ENCODE results near the gene EGFLAM. TPM values are rescaled to one million over a fixed set of nuclear protein-coding genes. Genes with fewer than 3 reads are reported as not detected.
"Not testable (repeated sequence)": the region's sequence is repeated elsewhere in the genome, so short reads cannot be mapped to it uniquely, and the experiment has no call there.

The EGFLAM gene
- total RNA-seq, 5 donors from 2014 or later (not counting 1 experiment from before 2014, with no cell fraction given): not detected

DNA sequence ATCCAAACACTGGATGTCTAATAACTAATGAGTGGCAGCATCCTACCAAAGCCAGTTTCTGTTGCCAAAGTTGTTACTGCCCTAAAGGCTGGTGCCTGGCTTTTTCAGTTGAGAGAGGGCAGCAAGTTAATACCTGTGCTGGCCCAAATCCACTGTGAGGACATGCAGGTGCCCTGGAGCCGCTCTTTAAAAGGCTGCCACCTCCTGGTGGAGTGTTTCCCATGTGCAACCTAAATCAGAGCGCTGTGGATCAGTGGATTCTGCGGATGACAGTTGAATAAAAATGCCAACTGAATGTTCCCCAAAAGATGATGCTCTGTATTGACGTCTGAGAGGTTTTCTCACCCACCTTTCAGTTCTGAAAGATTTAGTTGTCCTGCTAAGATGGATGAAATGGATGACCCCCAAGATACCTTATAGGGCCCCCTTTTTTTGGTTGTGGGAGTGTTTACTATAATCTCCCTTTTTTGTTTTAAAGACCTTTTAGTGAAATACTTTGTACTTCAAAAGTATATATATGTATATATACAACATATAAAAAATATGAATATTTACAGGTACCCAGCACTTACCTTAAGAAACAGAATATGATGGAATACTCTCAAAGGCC, 146.4 kb downstream of the EGFLAM start:
- Mint-ChIP-seq H3K4me1 (peaks cover 0 to 2% (median 0%) of the 10 kb centered on the region in 3 donors), H3K4me3 (no peak overlapping the region), H3K27ac (no peak overlapping the region), H3K27me3 (peaks cover 36 to 41% of the 10 kb centered on the region in 2 donors), H3K36me3 (no peaks in the 10 kb centered on the region), H3K9me3 (no peaks in the 10 kb centered on the region)
- Histone ChIP-seq H3K9me3 (no peaks in the 10 kb centered on the region), H3K36me3 (ENCODE audit: control insufficient read depth in 2 of 2, extremely low read depth in 1 of 2, insufficient read depth in 1 of 2, low read length in 1 of 2) (no peaks in the 10 kb centered on the region), H3K4me3 (ENCODE audit: control insufficient read depth in 1 of 2, extremely low read depth in 1 of 2, low read length in 1 of 2) (no peak overlapping the region), H3K4me1 (ENCODE audit: control insufficient read depth in 1 of 2, extremely low read depth in 1 of 2, insufficient read depth in 2 of 2, low read length in 2 of 2) (no peaks in the 10 kb centered on the region), H3K27me3 (replicated peaks in 1 of 2; ENCODE audit: control insufficient read depth in 2 of 2, extremely low read depth in 1 of 2, insufficient read depth in 2 of 2, low read length in 1 of 2) (peaks cover 0 to 10% of the 10 kb centered on the region in 2 experiments), H3K27ac (ENCODE audit: low read length) (no peak overlapping the region)
- POLR2A ChIA-PET: no interaction called here
- DNase-seq: peak in 3 of 35 experiments; percentile 4 to 14 (median 8)
- CTCF ChIA-PET: no interaction called here
- no peak for ATAC-seq (replicated peaks in 1 of 4)
- 47% methylated on average over 2 of the region's 4 CpGs for WGBS (ENCODE audit: insufficient coverage)

DNA sequence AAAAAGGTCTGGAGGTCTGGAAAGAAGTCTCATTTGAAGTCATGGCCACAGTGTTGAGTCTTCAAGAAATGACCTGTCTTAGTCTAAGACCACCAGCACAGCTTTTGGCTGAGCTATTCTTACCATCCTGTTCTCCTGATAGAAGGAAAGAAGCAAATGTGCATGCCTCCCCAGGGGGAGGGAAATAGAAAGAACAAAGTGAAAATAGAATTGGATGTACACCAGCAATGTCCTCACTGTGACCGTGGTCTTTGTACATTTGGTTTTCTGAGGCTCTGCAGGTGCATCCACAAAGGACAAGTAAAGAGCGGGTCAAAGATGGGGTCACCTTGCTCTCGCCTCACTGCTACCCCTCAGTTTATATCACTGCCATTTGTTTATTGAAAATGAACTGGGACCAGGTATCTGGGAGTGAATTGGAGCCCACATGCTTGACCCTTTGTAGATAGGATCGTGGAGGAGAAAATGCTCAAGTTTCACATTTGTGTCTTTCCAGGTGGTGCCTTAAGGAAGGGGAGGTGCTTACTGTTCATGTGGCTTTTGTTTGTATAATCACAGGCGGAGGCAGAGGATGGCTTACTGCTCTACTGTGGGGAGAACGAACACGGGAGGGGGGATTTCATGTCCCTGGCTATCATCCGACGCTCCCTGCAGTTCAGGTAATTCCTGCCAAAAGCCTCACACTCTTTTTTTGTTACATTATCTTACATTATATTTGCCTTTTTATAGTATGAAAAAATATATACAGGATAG, 150.3 kb downstream of the EGFLAM start:
- H3K9me3 ChIP-seq: no peaks in the 10 kb centered on the region
- Mint-ChIP-seq H3K36me3 (no peaks in the 10 kb centered on the region), H3K4me3 (no peak overlapping the region), H3K9me3 (no peaks in the 10 kb centered on the region), H3K4me1 (peaks cover 0 to 2% (median 0%) of the 10 kb centered on the region in 3 donors), H3K27ac (no peak overlapping the region), H3K27me3 (peaks cover 18 to 24% of the 10 kb centered on the region in 2 donors)
- H3K27me3 ChIP-seq (replicated peaks in 1 of 2; ENCODE audit: control insufficient read depth in 2 of 2, extremely low read depth in 1 of 2, insufficient read depth in 2 of 2, low read length in 1 of 2): peaks cover 0 to 26% of the 10 kb centered on the region in 2 experiments
- no peaks in the 10 kb centered on the region for H3K4me1 ChIP-seq (ENCODE audit: control insufficient read depth in 1 of 2, extremely low read depth in 1 of 2, insufficient read depth in 2 of 2, low read length in 2 of 2)
- ChIA-PET CTCF (no interaction called here), POLR2A (no interaction called here)
- no peak overlapping the region for H3K4me3 ChIP-seq (ENCODE audit: control insufficient read depth in 1 of 2, extremely low read depth in 1 of 2, low read length in 1 of 2)
- ATAC-seq (replicated peaks in 1 of 4): no peak
- H3K27ac ChIP-seq (ENCODE audit: low read length): no peak overlapping the region
- no peak for DNase-seq
- H3K36me3 ChIP-seq (ENCODE audit: control insufficient read depth in 2 of 2, extremely low read depth in 1 of 2, insufficient read depth in 1 of 2, low read length in 1 of 2): no peaks in the 10 kb centered on the region
- 48% methylated on average over 2 of the region's 9 CpGs for WGBS (ENCODE audit: insufficient coverage)

DNA sequence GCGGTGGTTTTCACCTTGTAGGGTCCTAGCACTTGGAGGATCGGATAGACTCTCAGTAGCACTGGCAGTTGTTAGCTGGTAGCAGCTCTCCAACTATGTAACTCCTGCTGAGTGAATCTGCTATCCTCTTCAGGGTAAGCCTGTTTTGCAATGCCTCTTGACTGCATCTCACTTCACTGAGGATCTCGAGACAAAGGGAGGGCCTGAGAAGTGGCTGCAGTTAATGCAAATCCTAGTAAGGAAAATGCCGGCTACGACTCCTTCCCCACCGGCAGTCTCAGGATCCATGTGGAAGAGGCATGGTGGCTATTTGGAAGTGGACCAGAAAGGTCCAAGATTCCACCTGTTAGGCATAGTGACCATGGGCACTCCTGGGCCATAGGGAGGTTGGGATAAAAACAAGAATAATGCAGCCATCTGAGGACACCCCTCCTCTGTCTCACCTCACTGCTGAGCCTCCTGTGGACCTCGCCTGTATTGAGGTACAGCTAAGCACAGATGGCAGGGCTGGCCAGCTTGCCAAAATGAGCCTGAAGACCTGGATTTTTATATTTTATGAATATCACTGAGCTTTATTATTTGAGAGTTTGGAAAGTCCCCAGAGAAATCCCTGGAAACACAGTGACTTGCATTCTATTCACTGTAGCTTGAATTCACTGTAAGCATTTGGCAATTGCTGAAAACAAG, 152.1 kb downstream of the EGFLAM start:
- no peaks in the 10 kb centered on the region for H3K4me1 Mint-ChIP-seq
- H3K27ac ChIP-seq (ENCODE audit: low read length): no peak overlapping the region
- POLR2A ChIA-PET: no interaction called here
- H3K36me3 Mint-ChIP-seq: no peaks in the 10 kb centered on the region
- H3K4me3 Mint-ChIP-seq: no peak overlapping the region
- H3K27ac Mint-ChIP-seq: no peak overlapping the region
- CTCF ChIA-PET: interaction anchor here in 1 of 2 donors (3.3 kb wide), 1 partner anchor 10 kb away, joined by 11 read pairs; no protein-coding TSS in a partner anchor
- H3K36me3 ChIP-seq (ENCODE audit: control insufficient read depth in 2 of 2, extremely low read depth in 1 of 2, insufficient read depth in 1 of 2, low read length in 1 of 2): no peaks in the 10 kb centered on the region
- H3K4me1 ChIP-seq (ENCODE audit: control insufficient read depth in 1 of 2, extremely low read depth in 1 of 2, insufficient read depth in 2 of 2, low read length in 2 of 2): no peaks in the 10 kb centered on the region
- no peak for DNase-seq
- peaks cover 0 to 30% of the 10 kb centered on the region in 2 experiments for H3K27me3 ChIP-seq (replicated peaks in 1 of 2; ENCODE audit: control insufficient read depth in 2 of 2, extremely low read depth in 1 of 2, insufficient read depth in 2 of 2, low read length in 1 of 2)
- H3K9me3 Mint-ChIP-seq: no peaks in the 10 kb centered on the region
- ATAC-seq (replicated peaks in 1 of 4): no peak
- peaks cover 26 to 27% of the 10 kb centered on the region in 2 donors for H3K27me3 Mint-ChIP-seq
- no peak overlapping the region for H3K4me3 ChIP-seq (ENCODE audit: control insufficient read depth in 1 of 2, extremely low read depth in 1 of 2, low read length in 1 of 2)
- WGBS (ENCODE audit: insufficient coverage): 90% methylated on average over 6 of the region's 7 CpGs
- H3K9me3 ChIP-seq: no peaks in the 10 kb centered on the region

DNA sequence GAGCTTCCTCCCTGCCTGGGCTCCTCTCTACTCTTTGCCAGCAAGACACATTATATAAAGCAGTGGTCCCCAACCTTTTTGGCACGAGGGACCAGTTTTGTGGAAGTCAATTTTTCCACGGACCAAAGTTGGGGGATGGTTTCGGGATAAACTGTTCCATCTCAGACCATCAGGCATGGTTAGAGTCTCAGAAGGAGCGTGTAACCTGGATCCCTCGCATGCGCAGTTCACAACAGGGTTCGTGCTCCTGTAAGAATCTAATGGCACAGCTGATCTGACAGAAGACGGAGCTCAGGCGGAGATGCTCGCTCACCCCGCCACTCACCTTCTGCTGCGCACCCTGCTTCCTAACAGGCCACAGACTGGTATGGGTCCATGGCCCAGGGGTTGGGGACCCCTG, 155.3 kb downstream of the EGFLAM start:
- WGBS (ENCODE audit: insufficient coverage): 84% methylated on average over 10 of the region's 12 CpGs
- Mint-ChIP-seq H3K36me3 (no peaks in the 10 kb centered on the region), H3K27me3 (peaks cover 34 to 38% of the 10 kb centered on the region in 2 donors), H3K9me3 (no peaks in the 10 kb centered on the region), H3K4me3 (no peak overlapping the region), H3K4me1 (no peaks in the 10 kb centered on the region), H3K27ac (no peak overlapping the region)
- CTCF ChIA-PET: interaction anchor here in 1 of 2 donors (1.1 kb wide), 1 partner anchor 29 kb away, joined by 3 read pairs; no protein-coding TSS in a partner anchor
- no peaks in the 10 kb centered on the region for H3K9me3 ChIP-seq
- H3K4me1 ChIP-seq (ENCODE audit: control insufficient read depth in 1 of 2, extremely low read depth in 1 of 2, insufficient read depth in 2 of 2, low read length in 2 of 2): no peaks in the 10 kb centered on the region
- H3K4me3 ChIP-seq (ENCODE audit: control insufficient read depth in 1 of 2, extremely low read depth in 1 of 2, low read length in 1 of 2): no peak overlapping the region
- POLR2A ChIA-PET: no interaction called here
- DNase-seq (no peak), ATAC-seq (replicated peaks in 1 of 4) (no peak)
- peaks cover 0 to 32% of the 10 kb centered on the region in 2 experiments for H3K27me3 ChIP-seq (replicated peaks in 1 of 2; ENCODE audit: control insufficient read depth in 2 of 2, extremely low read depth in 1 of 2, insufficient read depth in 2 of 2, low read length in 1 of 2)
- H3K36me3 ChIP-seq (ENCODE audit: control insufficient read depth in 2 of 2, extremely low read depth in 1 of 2, insufficient read depth in 1 of 2, low read length in 1 of 2): no peaks in the 10 kb centered on the region
- no peak overlapping the region for H3K27ac ChIP-seq (ENCODE audit: low read length)

DNA sequence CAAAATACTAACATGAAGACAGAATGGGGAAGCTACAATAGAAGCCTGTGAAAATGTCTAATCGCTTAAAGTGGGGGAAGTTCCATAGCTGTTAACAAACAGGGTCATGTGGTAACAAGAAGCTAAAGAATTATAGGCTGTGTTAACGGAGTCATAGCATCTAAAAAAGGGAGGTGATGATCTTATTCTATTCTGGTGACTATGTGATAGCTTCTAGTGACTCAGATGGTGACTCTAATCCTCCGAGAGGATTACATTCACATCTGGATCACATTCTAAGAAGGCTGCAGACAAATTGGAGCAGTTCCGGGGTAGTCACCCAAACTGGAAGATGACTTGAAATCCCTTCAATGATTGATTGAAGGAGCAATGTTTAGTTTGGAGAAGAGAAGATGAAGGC, 156.0 kb downstream of the EGFLAM start:
- Mint-ChIP-seq H3K36me3 (no peaks in the 10 kb centered on the region), H3K27ac (no peak overlapping the region), H3K27me3 (peaks cover 40% of the 10 kb centered on the region in 2 donors), H3K4me1 (no peaks in the 10 kb centered on the region), H3K4me3 (no peak overlapping the region), H3K9me3 (no peaks in the 10 kb centered on the region)
- Histone ChIP-seq H3K27me3 (replicated peaks in 1 of 2; ENCODE audit: control insufficient read depth in 2 of 2, extremely low read depth in 1 of 2, insufficient read depth in 2 of 2, low read length in 1 of 2) (peaks cover 0 to 32% of the 10 kb centered on the region in 2 experiments), H3K4me3 (ENCODE audit: control insufficient read depth in 1 of 2, extremely low read depth in 1 of 2, low read length in 1 of 2) (no peak overlapping the region), H3K36me3 (ENCODE audit: control insufficient read depth in 2 of 2, extremely low read depth in 1 of 2, insufficient read depth in 1 of 2, low read length in 1 of 2) (no peaks in the 10 kb centered on the region), H3K4me1 (ENCODE audit: control insufficient read depth in 1 of 2, extremely low read depth in 1 of 2, insufficient read depth in 2 of 2, low read length in 2 of 2) (no peaks in the 10 kb centered on the region), H3K27ac (ENCODE audit: low read length) (no peak overlapping the region), H3K9me3 (no peaks in the 10 kb centered on the region)
- DNase-seq: no peak
- WGBS (ENCODE audit: insufficient coverage): 63% methylated on average over 2 of the region's 4 CpGs
- POLR2A ChIA-PET: no interaction called here
- ATAC-seq (replicated peaks in 1 of 4): no peak
- CTCF ChIA-PET: interaction anchor here in 1 of 2 donors (1.1 kb wide), 1 partner anchor 28 kb away, joined by 3 read pairs; no protein-coding TSS in a partner anchor

DNA sequence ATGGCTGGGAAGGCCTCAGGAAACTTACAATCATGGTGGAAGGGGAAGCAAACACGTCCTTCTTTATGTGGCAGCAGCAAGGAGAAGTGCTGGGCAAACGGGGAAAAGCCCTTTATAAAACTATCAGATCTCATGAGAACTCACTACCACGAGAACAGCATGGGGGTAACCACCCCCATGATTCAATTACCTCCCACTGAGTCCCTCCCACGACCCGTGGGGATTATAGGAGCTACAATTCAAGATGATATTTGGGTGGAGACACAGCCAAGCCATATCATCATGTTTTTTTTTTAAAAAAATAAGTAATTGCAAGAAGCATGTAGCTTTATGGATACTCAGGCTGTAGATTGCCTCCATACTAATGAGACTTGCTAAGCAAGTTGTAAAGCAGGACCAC, 157.4 kb downstream of the EGFLAM start:
- not testable (repeated sequence) for H3K27ac Mint-ChIP-seq; H3K36me3 Mint-ChIP-seq; H3K4me3 Mint-ChIP-seq; H3K4me3 ChIP-seq (ENCODE audit: control insufficient read depth in 1 of 2, extremely low read depth in 1 of 2, low read length in 1 of 2); H3K9me3 Mint-ChIP-seq; DNase-seq; H3K27ac ChIP-seq (ENCODE audit: low read length); H3K4me1 Mint-ChIP-seq; H3K9me3 ChIP-seq; ATAC-seq (replicated peaks in 1 of 4); H3K36me3 ChIP-seq (ENCODE audit: control insufficient read depth in 2 of 2, extremely low read depth in 1 of 2, insufficient read depth in 1 of 2, low read length in 1 of 2); H3K4me1 ChIP-seq (ENCODE audit: control insufficient read depth in 1 of 2, extremely low read depth in 1 of 2, insufficient read depth in 2 of 2, low read length in 2 of 2)
- H3K27me3 ChIP-seq (replicated peaks in 1 of 2; ENCODE audit: control insufficient read depth in 2 of 2, extremely low read depth in 1 of 2, insufficient read depth in 2 of 2, low read length in 1 of 2): peaks cover 0 to 23% of the 10 kb centered on the region in 2 experiments
- POLR2A ChIA-PET: interaction anchor here in 1 of 2 donors (0.7 kb wide), 1 partner anchor 227 kb away, joined by 4 read pairs; no protein-coding TSS in a partner anchor
- H3K27me3 Mint-ChIP-seq: peaks cover 45 to 47% of the 10 kb centered on the region in 2 donors
- CTCF ChIA-PET: interaction anchor here in 1 of 2 donors (1.3 kb wide), 1 partner anchor 15 kb away, joined by 4 read pairs; no protein-coding TSS in a partner anchor
- no CpG with 5 or more reads among the region's 5 CpGs for WGBS (ENCODE audit: insufficient coverage)
